ENCODE results near the gene MTHFD2L. TPM values are rescaled to one million over a fixed set of nuclear protein-coding genes. Genes with fewer than 3 reads are reported as not detected.
A peak's percentile ranks its signal among the peaks of the same experiment; 100 is the strongest.

Gene MTHFD2L
- total RNA-seq, 1 donor from 2014 or later: 15.5 TPM

DNA sequence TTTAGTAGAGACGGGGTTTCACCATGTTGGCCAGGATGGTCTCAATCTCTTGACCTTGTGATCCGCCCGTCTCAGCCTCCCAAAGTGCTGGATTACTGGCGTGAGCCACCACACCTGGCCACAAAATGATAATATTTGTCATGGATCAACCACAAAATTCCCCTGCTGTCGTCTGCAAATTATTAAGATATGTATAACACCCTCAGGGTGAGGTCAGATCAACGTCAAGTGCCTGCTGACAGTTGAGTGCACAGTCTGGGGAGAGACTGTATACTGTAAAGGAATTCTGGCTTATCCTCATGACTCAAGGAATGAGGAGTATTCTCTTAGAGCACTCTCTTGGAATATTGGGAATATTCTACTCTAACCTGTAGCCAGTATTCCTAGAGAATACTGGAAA lies 161.6 kb downstream of the MTHFD2L start:
- DNase-seq (ENCODE audit: extremely low spot score in 2 of 2): no peak
- Histone ChIP-seq H3K27me3 (no peaks in the 10 kb centered on the region), H3K4me3 (no peak overlapping the region), H3K4me1 (peaks cover 4% of the 10 kb centered on the region), H3K36me3 (no peaks in the 10 kb centered on the region), H3K27ac (no peak overlapping the region), H3K9me3 (no peaks in the 10 kb centered on the region)
- TF ChIP-seq, protein P1, sequence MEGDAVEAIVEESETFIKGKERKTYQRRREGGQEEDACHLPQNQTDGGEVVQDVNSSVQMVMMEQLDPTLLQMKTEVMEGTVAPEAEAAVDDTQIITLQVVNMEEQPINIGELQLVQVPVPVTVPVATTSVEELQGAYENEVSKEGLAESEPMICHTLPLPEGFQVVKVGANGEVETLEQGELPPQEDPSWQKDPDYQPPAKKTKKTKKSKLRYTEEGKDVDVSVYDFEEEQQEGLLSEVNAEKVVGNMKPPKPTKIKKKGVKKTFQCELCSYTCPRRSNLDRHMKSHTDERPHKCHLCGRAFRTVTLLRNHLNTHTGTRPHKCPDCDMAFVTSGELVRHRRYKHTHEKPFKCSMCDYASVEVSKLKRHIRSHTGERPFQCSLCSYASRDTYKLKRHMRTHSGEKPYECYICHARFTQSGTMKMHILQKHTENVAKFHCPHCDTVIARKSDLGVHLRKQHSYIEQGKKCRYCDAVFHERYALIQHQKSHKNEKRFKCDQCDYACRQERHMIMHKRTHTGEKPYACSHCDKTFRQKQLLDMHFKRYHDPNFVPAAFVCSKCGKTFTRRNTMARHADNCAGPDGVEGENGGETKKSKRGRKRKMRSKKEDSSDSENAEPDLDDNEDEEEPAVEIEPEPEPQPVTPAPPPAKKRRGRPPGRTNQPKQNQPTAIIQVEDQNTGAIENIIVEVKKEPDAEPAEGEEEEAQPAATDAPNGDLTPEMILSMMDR (IDR thresholded peaks at IDR 0.05): no peak
- TF ChIP-seq POLR2A (IDR thresholded peaks at IDR 0.05) (no peak), POLR2AphosphoS5 (IDR thresholded peaks at IDR 0.05; ENCODE audit: insufficient read depth in 1 of 2, low read depth in 1 of 2) (no peak)
- intact Hi-C loops (cut with DNase I): no loop called here

DNA sequence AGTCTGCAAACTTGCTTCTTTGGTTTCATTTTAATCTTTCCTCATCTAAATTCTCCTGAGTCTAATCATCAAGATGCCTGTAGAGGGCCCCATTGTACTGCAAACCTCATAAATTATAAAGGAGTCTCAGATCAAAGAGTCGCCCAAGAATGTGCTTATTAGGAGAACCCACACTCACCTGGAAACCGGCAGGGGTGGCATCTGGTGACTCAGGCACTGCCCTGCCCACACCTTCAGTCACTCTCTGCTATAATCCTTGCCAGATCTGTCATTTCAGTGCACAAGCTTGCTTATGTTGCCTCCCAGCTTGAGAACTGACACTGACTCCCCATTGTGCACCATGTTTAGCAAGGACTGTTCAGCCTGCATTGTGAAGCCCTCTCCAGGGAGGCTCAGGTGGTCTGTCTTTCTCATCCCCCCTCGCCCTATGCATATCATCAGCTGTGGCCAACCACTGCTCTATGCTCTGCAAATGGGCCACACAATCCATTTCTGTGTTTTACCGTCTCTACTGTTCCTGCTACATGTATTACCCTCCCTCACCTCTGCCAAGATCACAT lies 162.7 kb downstream of the MTHFD2L start:
- Histone ChIP-seq H3K27ac (no peak overlapping the region), H3K4me3 (no peak overlapping the region), H3K27me3 (no peaks in the 10 kb centered on the region), H3K36me3 (no peaks in the 10 kb centered on the region), H3K4me1 (peaks cover 4% of the 10 kb centered on the region), H3K9me3 (no peaks in the 10 kb centered on the region)
- DNase-seq (ENCODE audit: extremely low spot score in 2 of 2): no peak
- intact Hi-C loops (cut with DNase I): no loop called here
- TF ChIP-seq POLR2AphosphoS5 (IDR thresholded peaks at IDR 0.05; ENCODE audit: insufficient read depth in 1 of 2, low read depth in 1 of 2): peak in 1 of 2 donors; percentile 66
- TF ChIP-seq, protein P1 (IDR thresholded peaks at IDR 0.05): no peak

DNA sequence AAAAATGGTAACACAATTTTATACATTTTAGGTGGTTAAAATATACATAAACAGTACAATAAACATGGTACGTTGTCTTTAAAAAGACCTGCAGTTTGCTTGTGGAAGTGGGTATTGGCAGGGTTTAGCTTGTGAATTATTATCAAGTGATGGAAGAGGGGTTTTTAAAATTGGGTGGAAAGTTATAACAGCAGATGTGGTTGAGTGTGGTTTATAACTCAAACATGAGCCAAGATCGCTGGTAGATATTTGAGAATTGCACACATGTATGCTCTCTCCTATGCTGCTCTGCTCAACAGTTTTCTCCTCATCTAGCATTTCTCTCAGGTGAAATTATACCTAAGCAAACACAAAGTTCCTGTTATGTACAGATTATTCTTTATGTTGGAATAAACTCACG lies 164.4 kb downstream of the MTHFD2L start:
- no peak for DNase-seq (ENCODE audit: extremely low spot score in 2 of 2)

DNA sequence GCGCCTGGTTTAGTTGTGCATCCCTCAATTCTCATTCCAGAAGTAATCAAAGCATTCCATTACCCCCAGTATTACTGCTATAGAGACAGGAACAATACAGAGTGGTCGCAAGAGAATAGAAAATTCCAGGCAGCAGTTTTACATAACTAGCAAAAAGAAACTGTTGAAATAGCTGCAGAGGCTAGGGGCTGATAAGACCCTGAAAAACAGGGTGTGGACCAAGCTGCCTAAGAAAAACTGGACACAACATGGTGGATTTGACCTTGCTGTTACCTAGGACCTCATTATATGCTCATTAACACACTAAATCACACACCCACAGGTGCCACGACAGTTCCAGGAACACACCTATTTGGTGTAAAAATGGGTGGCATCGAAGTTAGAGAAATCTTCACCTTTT lies 165.7 kb downstream of the MTHFD2L start:
- TF ChIP-seq POLR2A (IDR thresholded peaks at IDR 0.05): no peak
- TF ChIP-seq POLR2AphosphoS5 (IDR thresholded peaks at IDR 0.05; ENCODE audit: insufficient read depth in 1 of 2, low read depth in 1 of 2): no peak
- TF ChIP-seq, protein P1 (IDR thresholded peaks at IDR 0.05): no peak
- DNase-seq (ENCODE audit: extremely low spot score in 2 of 2): no peak
- Histone ChIP-seq H3K4me1 (peaks cover 4% of the 10 kb centered on the region), H3K4me3 (no peak overlapping the region), H3K36me3 (no peaks in the 10 kb centered on the region), H3K9me3 (no peaks in the 10 kb centered on the region), H3K27ac (no peak overlapping the region), H3K27me3 (no peaks in the 10 kb centered on the region)
- intact Hi-C loops (cut with DNase I): no loop called here

More for the DNA sequence above, 164.4 kb downstream of the MTHFD2L start:
- intact Hi-C loops (cut with DNase I): no loop called here
- no peaks in the 10 kb centered on the region for H3K36me3 ChIP-seq
- H3K27me3 ChIP-seq: no peaks in the 10 kb centered on the region
- H3K9me3 ChIP-seq: no peaks in the 10 kb centered on the region
- peaks cover 4% of the 10 kb centered on the region for H3K4me1 ChIP-seq
- H3K4me3 ChIP-seq: no peak overlapping the region
- H3K27ac ChIP-seq: no peak overlapping the region
- TF ChIP-seq POLR2AphosphoS5 (IDR thresholded peaks at IDR 0.05; ENCODE audit: insufficient read depth in 1 of 2, low read depth in 1 of 2) (no peak), POLR2A (IDR thresholded peaks at IDR 0.05) (no peak)
- TF ChIP-seq, protein P1 (IDR thresholded peaks at IDR 0.05): no peak

DNA sequence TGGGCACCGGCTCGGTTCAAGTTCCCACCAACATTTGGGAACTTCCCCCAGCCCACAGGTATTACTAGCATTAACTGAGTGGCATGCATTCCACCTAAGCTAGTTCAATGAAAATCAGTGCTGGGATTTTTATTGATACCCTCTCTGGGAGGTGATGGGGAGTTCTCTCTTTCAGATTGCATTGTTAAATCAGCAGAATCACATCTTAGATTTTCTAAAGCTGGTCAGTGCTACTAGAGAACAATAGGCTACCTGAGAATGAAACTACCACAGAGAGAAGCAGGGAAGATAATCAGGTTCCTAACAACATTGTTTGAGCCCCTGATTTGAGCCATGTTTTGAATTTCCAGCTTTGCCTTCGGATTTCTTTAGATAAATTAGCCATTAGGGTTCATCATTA lies 166.3 kb downstream of the MTHFD2L start:
- intact Hi-C loops (cut with DNase I): no loop called here
- Histone ChIP-seq H3K36me3 (no peaks in the 10 kb centered on the region), H3K27ac (no peak overlapping the region), H3K27me3 (no peaks in the 10 kb centered on the region), H3K9me3 (no peaks in the 10 kb centered on the region), H3K4me3 (no peak overlapping the region), H3K4me1 (peaks cover 4% of the 10 kb centered on the region)
- DNase-seq (ENCODE audit: extremely low spot score in 2 of 2): no peak
- no peak for TF ChIP-seq POLR2A (IDR thresholded peaks at IDR 0.05)
- no peak for TF ChIP-seq POLR2AphosphoS5 (IDR thresholded peaks at IDR 0.05; ENCODE audit: insufficient read depth in 1 of 2, low read depth in 1 of 2)
- TF ChIP-seq, protein P1 (IDR thresholded peaks at IDR 0.05): no peak
